T-helper 1 cell (primary cell): ENCODE measurements around the gene IQGAP1.
"Not testable (repeated sequence)": the region's sequence is repeated elsewhere in the genome, so short reads cannot be mapped to it uniquely, and the experiment has no call there.

Source experiments
- DNase-seq, 5 donors: peaks; one replicate each; pipeline ENCODE4 v3.0.0-alpha.2; 2012 to 2020

Gene IQGAP1

GRCh38 chr15:90379263-90379662 is 8.8 kb upstream of the IQGAP1 start:
- DNase-seq: no peak

GRCh38 chr15:90381515-90381914 is 6.5 kb upstream of the IQGAP1 start:
- DNase-seq: no peak

- no peak for DNase-seq
These were observed 5.7 kb upstream of the IQGAP1 start for GRCh38 chr15:90382320-90382719.

GRCh38 chr15:90386221-90386620 is 1.8 kb upstream of the IQGAP1 start:
- DNase-seq: no peak

- DNase-seq: peak; percentile 31 to 62 (median 33)
These were observed 679 bp downstream of the IQGAP1 start for GRCh38 chr15:90388462-90389380.

- no peak for DNase-seq
These were observed 1.5 kb downstream of the IQGAP1 start for GRCh38 chr15:90389513-90389912.

- no peak for DNase-seq
These were observed 5.0 kb downstream of the IQGAP1 start for GRCh38 chr15:90393040-90393439.

GRCh38 chr15:90394074-90394473 is 6.0 kb downstream of the IQGAP1 start:
- no peak for DNase-seq

GRCh38 chr15:90394748-90395442 is 6.9 kb downstream of the IQGAP1 start:
- DNase-seq: no peak

- DNase-seq: no peak
These were observed 8.3 kb downstream of the IQGAP1 start for GRCh38 chr15:90396321-90396720.

GRCh38 chr15:90400005-90400758 is 12.1 kb downstream of the IQGAP1 start:
- no peak for DNase-seq

GRCh38 chr15:90400759-90401314 is 12.8 kb downstream of the IQGAP1 start:
- DNase-seq: peak; percentile 36 to 87 (median 58)

- no peak for DNase-seq
These were observed 13.5 kb downstream of the IQGAP1 start for GRCh38 chr15:90401495-90401894.

GRCh38 chr15:90402223-90402622 is 14.2 kb downstream of the IQGAP1 start:
- DNase-seq: no peak

- no peak for DNase-seq
These were observed 14.7 kb downstream of the IQGAP1 start for GRCh38 chr15:90402767-90403166.

GRCh38 chr15:90405055-90405607 is 17.1 kb downstream of the IQGAP1 start:
- no peak for DNase-seq

- DNase-seq: no peak
These were observed 19.3 kb downstream of the IQGAP1 start for GRCh38 chr15:90407336-90407735.

GRCh38 chr15:90407871-90408317 is 19.9 kb downstream of the IQGAP1 start:
- peak in 1 of 5 donors; percentile 69 for DNase-seq

- no peak for DNase-seq
These were observed 20.6 kb downstream of the IQGAP1 start for GRCh38 chr15:90408657-90409056.

GRCh38 chr15:90409587-90409986 is 21.5 kb downstream of the IQGAP1 start:
- not testable (repeated sequence) for DNase-seq

GRCh38 chr15:90410316-90410715 is 22.3 kb downstream of the IQGAP1 start:
- DNase-seq: not testable (repeated sequence)

GRCh38 chr15:90411176-90411575 is 23.1 kb downstream of the IQGAP1 start:
- no peak for DNase-seq
